IMR-90 (cell line): ENCODE measurements around the gene TGFA. TPM values are rescaled to one million over a fixed set of nuclear protein-coding genes. Genes with fewer than 3 reads are reported as not detected.

ENCODE experiments used
- ATAC-seq: fragments of 200-7000 bp; cut with Tn5 transposase; 2 replicates; pipeline ENCODE4 v1.9.1; 2020; ENCODE audit warnings: low read depth, mild to moderate bottlenecking, moderate library complexity
- BruUV-seq: library from RNA; stranded (reverse); fragments of 400-500 nt; replicated peaks from 2 replicates; lab custom pipeline; 2021; lab: Mats Ljungman, UMichigan
- CTCF ChIA-PET: fragments of 300-600 bp; formaldehyde crosslinking; extraction: SDS; loops from one replicate; lab custom pipeline; 2021; ENCODE audit warnings: antibody characterized with exemption; lab: Yijun Ruan, JAX
- POLR2A ChIA-PET: fragments of 300-600 bp; sonication (Branson Sonifier 250); formaldehyde crosslinking; loops from one replicate; lab custom pipeline; 2022; ENCODE audit warnings: antibody characterized with exemption; ENCODE audit not compliant: unreplicated experiment; lab: Charles Lee
- DNase-seq: peaks from one replicate; pipeline ENCODE4 v3.0.0; 2013
- H2AFZ ChIP-seq: replicated peaks from 2 replicates; pipeline ENCODE3; 2013; ENCODE audit warnings: low read length, mild to moderate bottlenecking; ENCODE audit not compliant: poor library complexity
- H2AK5ac ChIP-seq: 2 replicates; pipeline ENCODE4 v1.6.1; 2013; ENCODE audit warnings: low read depth, low read length, inconsistent platforms
- H2AK9ac ChIP-seq: replicated peaks from 2 replicates; pipeline ENCODE3; 2013; ENCODE audit warnings: mild to moderate bottlenecking, low read depth, low read length, moderate library complexity; ENCODE audit not compliant: poor library complexity
- H2BK120ac ChIP-seq: 2 replicates; pipeline ENCODE4 v1.6.1; 2013; ENCODE audit warnings: low read depth, low read length, inconsistent platforms
- H2BK15ac ChIP-seq: 3 replicates; pipeline ENCODE4 v1.6.1; 2013; ENCODE audit warnings: low read depth, low read length, inconsistent platforms
- H2BK20ac ChIP-seq: 2 replicates; pipeline ENCODE4 v1.6.1; 2013; ENCODE audit warnings: low read depth, mild to moderate bottlenecking, inconsistent platforms, low read length, moderate library complexity
- H2BK5ac ChIP-seq: 2 replicates; pipeline ENCODE4 v1.6.1; 2013; ENCODE audit warnings: mild to moderate bottlenecking, low read depth, low read length, inconsistent platforms; ENCODE audit not compliant: poor library complexity, severe bottlenecking
- H3K14ac ChIP-seq: replicated peaks from 2 replicates; pipeline ENCODE4 v1.6.1; 2013; ENCODE audit warnings: low read depth, low read length, inconsistent platforms
- H3K18ac ChIP-seq: 2 replicates; pipeline ENCODE4 v1.6.1; 2013; ENCODE audit warnings: low read depth, low read length, control low read depth
- H3K23ac ChIP-seq: 2 replicates; pipeline ENCODE4 v1.6.1; 2013; ENCODE audit warnings: low read depth, low read length, inconsistent platforms
- H3K27ac ChIP-seq: 2 replicates; pipeline ENCODE4 v1.5.1; 2013; ENCODE audit warnings: mild to moderate bottlenecking, control low read depth, low read length; ENCODE audit not compliant: insufficient read depth
- H3K27me3 ChIP-seq: 2 replicates; pipeline ENCODE4 v1.6.1; 2013; ENCODE audit warnings: low read length; ENCODE audit not compliant: control insufficient read depth, insufficient read depth
- H3K36me3 ChIP-seq: 2 replicates; pipeline ENCODE4 v1.6.1; 2013; ENCODE audit warnings: low read length, mixed read lengths; ENCODE audit not compliant: control insufficient read depth, insufficient read depth
- H3K4ac ChIP-seq: 2 replicates; pipeline ENCODE4 v1.6.1; 2013; ENCODE audit warnings: low read depth, low read length, inconsistent platforms
- H3K4me1 ChIP-seq: 2 replicates; pipeline ENCODE4 v1.6.1; 2013; ENCODE audit warnings: low read length, mixed read lengths; ENCODE audit not compliant: control insufficient read depth, insufficient read depth
- H3K4me2 ChIP-seq: 2 replicates; pipeline ENCODE4 v1.6.1; 2013; ENCODE audit warnings: low read depth, mild to moderate bottlenecking, control low read depth, low read length, moderate library complexity
- H3K4me3 ChIP-seq: 2 replicates; pipeline ENCODE4 v1.5.1; 2013; ENCODE audit warnings: low read depth, mild to moderate bottlenecking, control low read depth, low read length, moderate library complexity; ENCODE audit not compliant: insufficient read depth
- H3K56ac ChIP-seq: 2 replicates; pipeline ENCODE4 v1.6.1; 2013; ENCODE audit warnings: low read length, inconsistent platforms; ENCODE audit not compliant: insufficient read depth; ENCODE audit errors: extremely low read depth
- H3K79me1 ChIP-seq, 2 experiments: 2 replicates each; pipeline ENCODE4 v1.6.1; 2013; ENCODE audit warnings: low read length in 2 of 2, inconsistent platforms in 1 of 2, low read depth in 1 of 2
- H3K9ac ChIP-seq: 2 replicates; pipeline ENCODE4 v1.6.1; 2013; ENCODE audit warnings: low read depth, low read length, control low read depth
- H3K9me1 ChIP-seq: 2 replicates; pipeline ENCODE4 v1.6.1; 2013; ENCODE audit warnings: low read length, inconsistent platforms; ENCODE audit not compliant: insufficient read depth
- H3K9me3 ChIP-seq: 2 replicates; pipeline ENCODE4 v1.6.1; 2013; ENCODE audit warnings: low read length; ENCODE audit not compliant: control insufficient read depth, insufficient read depth
- H4K20me1 ChIP-seq: 2 replicates; pipeline ENCODE4 v1.6.1; 2013; ENCODE audit warnings: low read length, inconsistent platforms; ENCODE audit not compliant: insufficient read depth
- H4K5ac ChIP-seq: 2 replicates; pipeline ENCODE4 v1.6.1; 2013; ENCODE audit warnings: mild to moderate bottlenecking, low read depth, low read length, control low read depth
- H4K8ac ChIP-seq, 2 experiments: 2 replicates each; pipeline ENCODE4 v1.6.1; 2013; ENCODE audit warnings: low read depth in 2 of 2, low read length in 2 of 2, control low read depth in 1 of 2, inconsistent platforms in 1 of 2
- H4K91ac ChIP-seq: 2 replicates; pipeline ENCODE4 v1.6.1; 2013; ENCODE audit warnings: low read depth, low read length, inconsistent platforms; ENCODE audit not compliant: insufficient read depth
- BHLHE40 ChIP-seq: fragments of 150-350 bp; IDR thresholded peaks from 2 replicates; pipeline ENCODE4 v1.6.1; 2016; ENCODE audit warnings: mild to moderate bottlenecking, low read depth, low read length
- CEBPB ChIP-seq: IDR thresholded peaks from 2 replicates; pipeline ENCODE4 v1.6.1; 2012; ENCODE audit warnings: low read depth, low read length, improper control_type of control experiment
- FOS ChIP-seq: fragments of 150-350 bp; IDR thresholded peaks from 2 replicates; pipeline ENCODE4 v1.6.1; 2016; ENCODE audit warnings: low read depth, low read length
- MAFK ChIP-seq: IDR thresholded peaks from 2 replicates; pipeline ENCODE4 v1.6.1; 2012; ENCODE audit warnings: low read depth, low read length, improper control_type of control experiment
- MXI1 ChIP-seq: IDR thresholded peaks from 2 replicates; pipeline ENCODE4 v1.6.1; 2012; ENCODE audit warnings: low read depth, mild to moderate bottlenecking, low read length, moderate library complexity, borderline replicate concordance
- NFE2L2 ChIP-seq: fragments of 150-350 bp; IDR thresholded peaks from 2 replicates; pipeline ENCODE4 v1.6.1; 2016; ENCODE audit warnings: low read depth, mild to moderate bottlenecking, low read length
- POLR2A ChIP-seq: IDR thresholded peaks from 2 replicates; pipeline ENCODE4 v1.6.1; 2012; ENCODE audit warnings: mild to moderate bottlenecking, low read depth, low read length
- RAD21 ChIP-seq: IDR thresholded peaks from 2 replicates; pipeline ENCODE4 v1.6.1; 2012; ENCODE audit warnings: low read length, improper control_type of control experiment
- RCOR1 ChIP-seq: IDR thresholded peaks from 2 replicates; pipeline ENCODE4 v1.6.1; 2012; ENCODE audit warnings: mild to moderate bottlenecking, low read length, improper control_type of control experiment; ENCODE audit not compliant: insufficient replicate concordance
- RFX5 ChIP-seq: IDR thresholded peaks from 2 replicates; pipeline ENCODE4 v1.8.0; 2012; ENCODE audit warnings: low read depth, mild to moderate bottlenecking, low read length, moderate library complexity
- WGBS, 2 experiments: methylation state at CpG; one replicate each; pipeline versions ENCODE4 v1.1.5 to v1.1.7; 2013; ENCODE audit warnings: missing lambda C conversion rate in 2 of 2; ENCODE audit not compliant: insufficient read length in 1 of 2; ENCODE audit errors: extremely low coverage in 2 of 2; 5-methylcytosine and 5-hydroxymethylcytosine counted together
- dilution Hi-C: fragments of 300-500 bp; cut with HindIII; formaldehyde crosslinking; loops from one replicate; pipeline ENCODE4 v1.14.3; 2018; ENCODE audit warnings: low sequenced_read_pairs; ENCODE audit not compliant: unreplicated experiment
- in situ Hi-C: fragments of 300-500 bp; cut with MboI; formaldehyde crosslinking; loops from 3 replicates; pipeline ENCODE4 v1.14.3; 2019; ENCODE audit warnings: low sequenced_read_pairs, inconsistent platforms, mixed read lengths
- intact Hi-C: fragments of 100-400 bp; cut with micrococcal nuclease; formaldehyde crosslinking; loops from 2 replicates; pipeline ENCODE4 v1.10.0; 2022
- polyA plus RNA-seq, 3 experiments: library from polyadenylated mRNA; depleted of rRNA; stranded (reverse); fragments of >200 nt; gene quantifications; 2 replicates each; pipeline ENCODE4 v1.2.3, GENCODE V29; 2012; ENCODE audit warnings: low replicate concordance in 1 of 3
- total RNA-seq: library from RNA; depleted of rRNA; stranded (reverse); fragments of >200 nt; gene quantifications from 2 replicates; pipeline ENCODE4 v1.2.3, GENCODE V29; 2012
- TF ChIP-seq, protein P1 (sequence below): fragments of 150-350 bp; IDR thresholded peaks from 2 replicates; pipeline ENCODE4 v1.6.1; 2016; ENCODE audit warnings: low read depth, mild to moderate bottlenecking, low read length, moderate library complexity, borderline replicate concordance
- TF ChIP-seq, protein P2 (sequence below): fragments of 150-350 bp; IDR thresholded peaks from 2 replicates; pipeline ENCODE4 v1.6.1; 2017; ENCODE audit warnings: mild to moderate bottlenecking, antibody characterized with exemption, low read length, low read depth
- TF ChIP-seq, protein P3 (sequence below): conservative IDR thresholded peaks from 2 replicates; pipeline ENCODE4 v1.5.1; 2012; ENCODE audit warnings: mild to moderate bottlenecking, low read depth, low read length, improper control_type of control experiment

Gene TGFA
- total and polyA plus RNA-seq, 2 of the 4 experiments (the other 2 are of a cell fraction), result not detected

DNA sequence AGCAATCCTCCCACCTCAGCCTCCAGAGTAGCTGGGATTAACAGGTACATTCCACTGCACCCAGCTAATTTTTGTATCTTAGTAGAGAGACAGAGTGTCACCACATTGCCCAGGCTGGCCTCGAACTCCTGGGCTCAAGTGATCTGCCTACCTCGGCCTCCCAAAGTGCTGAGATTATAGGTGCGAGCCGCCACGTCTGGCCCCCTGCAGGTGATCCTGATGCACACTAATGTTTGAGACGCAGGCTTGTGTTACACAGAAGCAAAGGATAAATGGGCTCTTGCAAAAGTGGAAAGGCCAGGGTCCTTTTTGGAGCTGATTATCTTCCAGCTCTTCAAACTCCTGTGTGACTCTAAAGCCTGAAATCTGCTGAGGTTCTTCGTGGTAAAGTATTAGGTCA is 84.2 kb downstream of the TGFA start:
- H3K79me1 ChIP-seq, result no peaks in the 10 kb centered on the region
- H3K9me3 ChIP-seq, result no peaks in the 10 kb centered on the region
- no peak overlapping the region for H2BK15ac ChIP-seq
- DNase-seq (no peak), ATAC-seq (no peak)
- H3K4me3 ChIP-seq, result no peak overlapping the region
- H3K14ac ChIP-seq, result no peak overlapping the region
- no peak overlapping the region for H2BK20ac ChIP-seq
- intact Hi-C loops (no loop called here), in situ Hi-C loops (no loop called here), dilution Hi-C loops (no loop called here)
- no peaks in the 10 kb centered on the region for H4K20me1 ChIP-seq
- no peak overlapping the region for H2AFZ ChIP-seq
- no peak overlapping the region for H2BK5ac ChIP-seq
- H3K9ac ChIP-seq, result no peak overlapping the region
- H4K91ac ChIP-seq, result no peak overlapping the region
- ChIA-PET CTCF (no interaction called here), POLR2A (interaction anchor here (0.6 kb wide), 1 partner anchor 32 kb away, joined by 3 read pairs; no protein-coding TSS in a partner anchor)
- H3K27me3 ChIP-seq, result peaks cover 12% of the 10 kb centered on the region
- WGBS, 2 experiments, result no CpG with 5 or more reads among the region's 7 CpGs
- H4K5ac ChIP-seq, result no peak overlapping the region
- H3K4me1 ChIP-seq, result no peaks in the 10 kb centered on the region
- H3K4ac ChIP-seq, result no peak overlapping the region
- no peak overlapping the region for H4K8ac ChIP-seq
- H2BK120ac ChIP-seq, result no peak overlapping the region
- TF ChIP-seq RAD21 (no peak), RCOR1 (no peak), MAFK (no peak), FOS (no peak), POLR2A (no peak), RFX5 (no peak), NFE2L2 (no peak), MXI1 (no peak), BHLHE40 (no peak), CEBPB (no peak)
- TF ChIP-seq, protein P1, sequence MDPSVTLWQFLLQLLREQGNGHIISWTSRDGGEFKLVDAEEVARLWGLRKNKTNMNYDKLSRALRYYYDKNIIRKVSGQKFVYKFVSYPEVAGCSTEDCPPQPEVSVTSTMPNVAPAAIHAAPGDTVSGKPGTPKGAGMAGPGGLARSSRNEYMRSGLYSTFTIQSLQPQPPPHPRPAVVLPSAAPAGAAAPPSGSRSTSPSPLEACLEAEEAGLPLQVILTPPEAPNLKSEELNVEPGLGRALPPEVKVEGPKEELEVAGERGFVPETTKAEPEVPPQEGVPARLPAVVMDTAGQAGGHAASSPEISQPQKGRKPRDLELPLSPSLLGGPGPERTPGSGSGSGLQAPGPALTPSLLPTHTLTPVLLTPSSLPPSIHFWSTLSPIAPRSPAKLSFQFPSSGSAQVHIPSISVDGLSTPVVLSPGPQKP, result no peak
- TF ChIP-seq, protein P2, sequence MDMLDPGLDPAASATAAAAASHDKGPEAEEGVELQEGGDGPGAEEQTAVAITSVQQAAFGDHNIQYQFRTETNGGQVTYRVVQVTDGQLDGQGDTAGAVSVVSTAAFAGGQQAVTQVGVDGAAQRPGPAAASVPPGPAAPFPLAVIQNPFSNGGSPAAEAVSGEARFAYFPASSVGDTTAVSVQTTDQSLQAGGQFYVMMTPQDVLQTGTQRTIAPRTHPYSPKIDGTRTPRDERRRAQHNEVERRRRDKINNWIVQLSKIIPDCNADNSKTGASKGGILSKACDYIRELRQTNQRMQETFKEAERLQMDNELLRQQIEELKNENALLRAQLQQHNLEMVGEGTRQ, result no peak
- TF ChIP-seq, protein P3, sequence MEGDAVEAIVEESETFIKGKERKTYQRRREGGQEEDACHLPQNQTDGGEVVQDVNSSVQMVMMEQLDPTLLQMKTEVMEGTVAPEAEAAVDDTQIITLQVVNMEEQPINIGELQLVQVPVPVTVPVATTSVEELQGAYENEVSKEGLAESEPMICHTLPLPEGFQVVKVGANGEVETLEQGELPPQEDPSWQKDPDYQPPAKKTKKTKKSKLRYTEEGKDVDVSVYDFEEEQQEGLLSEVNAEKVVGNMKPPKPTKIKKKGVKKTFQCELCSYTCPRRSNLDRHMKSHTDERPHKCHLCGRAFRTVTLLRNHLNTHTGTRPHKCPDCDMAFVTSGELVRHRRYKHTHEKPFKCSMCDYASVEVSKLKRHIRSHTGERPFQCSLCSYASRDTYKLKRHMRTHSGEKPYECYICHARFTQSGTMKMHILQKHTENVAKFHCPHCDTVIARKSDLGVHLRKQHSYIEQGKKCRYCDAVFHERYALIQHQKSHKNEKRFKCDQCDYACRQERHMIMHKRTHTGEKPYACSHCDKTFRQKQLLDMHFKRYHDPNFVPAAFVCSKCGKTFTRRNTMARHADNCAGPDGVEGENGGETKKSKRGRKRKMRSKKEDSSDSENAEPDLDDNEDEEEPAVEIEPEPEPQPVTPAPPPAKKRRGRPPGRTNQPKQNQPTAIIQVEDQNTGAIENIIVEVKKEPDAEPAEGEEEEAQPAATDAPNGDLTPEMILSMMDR, result no peak
- no peak overlapping the region for H3K27ac ChIP-seq
- H3K4me2 ChIP-seq, result no peak overlapping the region
- H3K36me3 ChIP-seq, result no peaks in the 10 kb centered on the region
- no peaks in the 10 kb centered on the region for H3K9me1 ChIP-seq
- H3K18ac ChIP-seq, result no peak overlapping the region
- H3K56ac ChIP-seq, result no peak overlapping the region
- no peak overlapping the region for H2AK9ac ChIP-seq
- no peak overlapping the region for H3K23ac ChIP-seq
- H2AK5ac ChIP-seq, result no peak overlapping the region
- no TSS peak for BruUV-seq
